GM23338 (cell line): ENCODE measurements around the gene ARHGEF16. TPM values are rescaled to one million over a fixed set of nuclear protein-coding genes. Genes with fewer than 3 reads are reported as not detected.

Experiments
- ATAC-seq: fragments of 200-7000 bp; cut with Tn5 transposase; 3 replicates; pipeline ENCODE4 v1.9.1; 2020
- DNase-seq: peaks from one replicate; pipeline ENCODE4 v3.0.0-alpha.2; 2015; ENCODE audit warnings: low spot score
- H2AFZ ChIP-seq: fragments of 200-600 bp; sonication (generic); 2 replicates; pipeline ENCODE4 v1.8.0; 2016; ENCODE audit warnings: antibody characterized with exemption, mild to moderate bottlenecking, moderate library complexity
- H3F3A ChIP-seq: fragments of 200-600 bp; sonication (generic); replicated peaks from 2 replicates; pipeline ENCODE4 v1.8.0; 2017; ENCODE audit warnings: antibody characterized with exemption, mixed run types, low read depth
- H3K27ac ChIP-seq: fragments of 200-600 bp; sonication (generic); 2 replicates; pipeline ENCODE4 v1.6.1; 2016; ENCODE audit warnings: low read depth
- H3K27me3 ChIP-seq: fragments of 200-600 bp; sonication (generic); 2 replicates; pipeline ENCODE4 v1.8.0; 2016; ENCODE audit warnings: mild to moderate bottlenecking, mixed run types, moderate library complexity; ENCODE audit not compliant: insufficient read depth
- H3K36me3 ChIP-seq: fragments of 200-600 bp; sonication (generic); 2 replicates; pipeline ENCODE4 v1.8.0; 2016; ENCODE audit warnings: mild to moderate bottlenecking; ENCODE audit not compliant: insufficient read depth
- H3K4me1 ChIP-seq: fragments of 200-600 bp; sonication (generic); 2 replicates; pipeline ENCODE4 v1.8.0; 2016; ENCODE audit warnings: mild to moderate bottlenecking, moderate library complexity; ENCODE audit not compliant: insufficient read depth
- H3K4me2 ChIP-seq: fragments of 200-600 bp; sonication (generic); 2 replicates; pipeline ENCODE4 v1.7.1; 2017; ENCODE audit warnings: mixed run types
- H3K4me3 ChIP-seq: fragments of 200-600 bp; sonication (generic); 2 replicates; pipeline ENCODE4 v1.6.1; 2016; ENCODE audit warnings: mixed run types
- H3K79me2 ChIP-seq: fragments of 200-600 bp; sonication (generic); replicated peaks from 2 replicates; pipeline ENCODE4 v1.8.0; 2017; ENCODE audit warnings: mild to moderate bottlenecking; ENCODE audit not compliant: insufficient read depth
- H3K9me2 ChIP-seq: fragments of 200-600 bp; sonication (generic); 2 replicates; pipeline ENCODE4 v1.8.0; 2017; ENCODE audit not compliant: insufficient read depth
- H4K20me1 ChIP-seq: fragments of 200-600 bp; sonication (generic); replicated peaks from 2 replicates; pipeline ENCODE4 v1.8.0; 2017; ENCODE audit warnings: mild to moderate bottlenecking; ENCODE audit not compliant: insufficient read depth
- H3K27ac Mint-ChIP-seq: 2 replicates; pipeline ENCODE4 v1.8.0; 2020; ENCODE audit warnings: inconsistent platforms, mild to moderate bottlenecking, moderate library complexity, mixed read lengths
- H3K27me3 Mint-ChIP-seq: 3 replicates; pipeline ENCODE4 v1.8.0; 2022; ENCODE audit warnings: low read depth, mild to moderate bottlenecking, moderate library complexity, mixed read lengths, inconsistent platforms; ENCODE audit not compliant: insufficient read depth, poor library complexity
- H3K36me3 Mint-ChIP-seq: 3 replicates; pipeline ENCODE4 v1.8.0; 2021; ENCODE audit warnings: low read depth, mild to moderate bottlenecking, inconsistent platforms, moderate library complexity, mixed read lengths
- H3K4me1 Mint-ChIP-seq: 3 replicates; pipeline ENCODE4 v1.8.0; 2020; ENCODE audit warnings: mild to moderate bottlenecking, inconsistent platforms, mixed read lengths
- H3K4me3 Mint-ChIP-seq: 3 replicates; pipeline ENCODE4 v1.8.0; 2021; ENCODE audit warnings: moderate library complexity, mild to moderate bottlenecking, inconsistent platforms, mixed read lengths
- H3K9me3 Mint-ChIP-seq: 3 replicates; pipeline ENCODE4 v1.8.0; 2020; ENCODE audit warnings: moderate library complexity, mild to moderate bottlenecking, inconsistent platforms, mixed read lengths
- CREB1 ChIP-seq: fragments of 250-450 bp; sonication (Bioruptor Pico); IDR thresholded peaks from 2 replicates; pipeline ENCODE4 v1.5.0; 2020; ENCODE audit warnings: low read depth, mild to moderate bottlenecking, moderate library complexity
- CTCF ChIP-seq, 2 experiments: fragments of 200-600 bp in 1 of 2; sonication (generic) in 1 of 2; conservative IDR thresholded peaks; 2 replicates each; pipeline versions ENCODE4 v1.5.1 to v1.6.1; 2016 to 2017; ENCODE audit warnings: antibody characterized with exemption in 2 of 2, low read depth in 2 of 2, mild to moderate bottlenecking in 2 of 2, moderate library complexity in 1 of 2
- EZH2phosphoT487 ChIP-seq: fragments of 200-600 bp; sonication (generic); IDR thresholded peaks from one replicate; pipeline ENCODE4 v1.8.1; 2018; ENCODE audit warnings: antibody characterized with exemption; ENCODE audit not compliant: unreplicated experiment
- NANOG ChIP-seq: IDR thresholded peaks from 2 replicates; pipeline ENCODE4 v1.6.1; 2016; ENCODE audit warnings: antibody characterized with exemption, borderline replicate concordance
- POLR2AphosphoS5 ChIP-seq: IDR thresholded peaks from 2 replicates; pipeline ENCODE4 v1.6.1; 2016; ENCODE audit warnings: antibody characterized with exemption, low read depth
- STAT1 ChIP-seq: IDR thresholded peaks from one replicate; pipeline ENCODE4 v1.6.1; 2016; ENCODE audit warnings: antibody characterized with exemption; ENCODE audit not compliant: unreplicated experiment
- ZNF114 ChIP-seq: fragments of 250-450 bp; sonication (Bioruptor Pico); IDR thresholded peaks from 2 replicates; pipeline ENCODE4 v1.5.0; 2020; ENCODE audit warnings: mild to moderate bottlenecking, moderate library complexity
- ZNF331 ChIP-seq: fragments of 250-450 bp; sonication (Bioruptor Pico); IDR thresholded peaks from 2 replicates; pipeline ENCODE4 v1.5.0; 2020; ENCODE audit warnings: low read depth, mild to moderate bottlenecking, moderate library complexity
- ZNF462 ChIP-seq: fragments of 250-450 bp; sonication (Bioruptor Pico); IDR thresholded peaks from 2 replicates; pipeline ENCODE4 v1.5.0; 2020; ENCODE audit warnings: mild to moderate bottlenecking, moderate library complexity
- polyA plus RNA-seq: library from polyadenylated mRNA; unstranded; fragments of >200 nt; fragmentation: Nextera tagmentation; extraction: Ambion mirVana; gene quantifications from 2 replicates; pipeline ENCODE4 v1.2.1, GENCODE V29; 2016
- total RNA-seq: library from RNA; depleted of rRNA; stranded (reverse); fragments of >200 nt; shearing (Covaris generic); gene quantifications from 2 replicates; pipeline ENCODE4 v1.2.3, GENCODE V29; 2014

The ARHGEF16 gene
- total and polyA plus RNA-seq, 2 experiments from 2014 or later = 12.2 to 29.3 TPM

DNA sequence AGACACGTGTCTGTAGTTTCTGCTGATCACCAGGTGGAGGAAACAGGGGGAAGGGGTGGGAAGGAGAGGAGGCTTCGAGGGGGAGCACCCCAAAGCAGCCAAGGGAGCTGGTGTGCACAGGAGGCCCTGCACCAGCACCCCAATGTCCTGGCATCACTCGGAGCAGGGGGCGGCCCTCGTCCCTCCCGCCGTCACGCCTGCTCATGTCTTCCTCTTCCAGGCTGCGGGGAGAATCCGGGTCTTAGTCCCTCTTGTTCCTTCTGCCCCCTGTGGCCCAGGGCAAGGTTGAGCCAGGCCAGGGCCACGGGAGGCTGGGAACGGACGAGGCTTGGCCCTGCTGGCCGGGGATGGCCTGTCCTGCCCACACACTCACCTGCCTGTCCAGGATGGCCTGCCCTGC lies 21.4 kb upstream of the ARHGEF16 start:
- ATAC-seq (no peak), DNase-seq (no peak)
- H3K4me2 ChIP-seq = no peak overlapping the region
- H3K27ac Mint-ChIP-seq = no peak overlapping the region
- H3K4me3 Mint-ChIP-seq = no peak overlapping the region
- H2AFZ ChIP-seq = no peak overlapping the region
- H3K36me3 ChIP-seq = no peaks in the 10 kb centered on the region
- H3K9me2 ChIP-seq = no peaks in the 10 kb centered on the region
- H3F3A ChIP-seq = no peaks in the 10 kb centered on the region
- no peak overlapping the region for H3K4me3 ChIP-seq
- peaks cover 8% of the 10 kb centered on the region; the same call in 2 of the 3 replicates for H3K4me1 Mint-ChIP-seq
- H3K27me3 Mint-ChIP-seq = peaks cover 5% of the 10 kb centered on the region
- H3K79me2 ChIP-seq = no peaks in the 10 kb centered on the region
- H3K27ac ChIP-seq = no peak overlapping the region
- TF ChIP-seq CREB1 = no peak
- no peak for TF ChIP-seq ZNF331 (CRISPR knock-in tag)
- no peak for TF ChIP-seq STAT1
- TF ChIP-seq POLR2AphosphoS5 = no peak
- no peak for TF ChIP-seq EZH2phosphoT487
- no peak for TF ChIP-seq ZNF462 (CRISPR knock-in tag)
- no peaks in the 10 kb centered on the region for H3K27me3 ChIP-seq
- no peaks in the 10 kb centered on the region for H3K36me3 Mint-ChIP-seq
- H3K9me3 Mint-ChIP-seq = no peaks in the 10 kb centered on the region
- no peaks in the 10 kb centered on the region for H4K20me1 ChIP-seq
- no peaks in the 10 kb centered on the region for H3K4me1 ChIP-seq

- no peak overlapping the region for H3K4me3 Mint-ChIP-seq
- no peaks in the 10 kb centered on the region for H3K79me2 ChIP-seq
- no peaks in the 10 kb centered on the region for H3K9me2 ChIP-seq
- H3K9me3 Mint-ChIP-seq = no peaks in the 10 kb centered on the region
- no peaks in the 10 kb centered on the region for H4K20me1 ChIP-seq
- H3K27ac Mint-ChIP-seq = no peak overlapping the region
- H3K27me3 Mint-ChIP-seq = peaks cover 5% of the 10 kb centered on the region
- H3K4me1 ChIP-seq = no peaks in the 10 kb centered on the region
- ATAC-seq (no peak), DNase-seq (no peak)
- H3K4me3 ChIP-seq = no peak overlapping the region
- H3K36me3 Mint-ChIP-seq = no peaks in the 10 kb centered on the region
- H3K4me1 Mint-ChIP-seq = peaks cover 8% of the 10 kb centered on the region; the same call in 2 of the 3 replicates
- H2AFZ ChIP-seq = no peak overlapping the region
- H3K4me2 ChIP-seq = no peak overlapping the region
- no peak overlapping the region for H3K27ac ChIP-seq
- H3K36me3 ChIP-seq = no peaks in the 10 kb centered on the region
- H3K27me3 ChIP-seq = no peaks in the 10 kb centered on the region
- no peaks in the 10 kb centered on the region for H3F3A ChIP-seq
- no peak for TF ChIP-seq ZNF114 (CRISPR knock-in tag)
- TF ChIP-seq CTCF (conservative IDR thresholded peaks at IDR 0.05; ENCODE audit: low read depth in 2 of 2) = no peak
- TF ChIP-seq NANOG = no peak
Observed at GRCh38 chr1:3433596-3434320, 20.7 kb upstream of the ARHGEF16 start.
